Measurements from ENCODE around the gene FANCC.
"Not testable (repeated sequence)": the region's sequence is repeated elsewhere in the genome, so short reads cannot be mapped to it uniquely, and the experiment has no call there.

Gene FANCC

GRCh38 chr9:95280745-95281144 is 36.8 kb downstream of the FANCC start:
- H3K27ac ChIP-seq, result no peak overlapping the region
- no peak for TF ChIP-seq CTCF (conservative IDR thresholded peaks at IDR 0.05)

- no peak overlapping the region for H3K27ac ChIP-seq
- no peak for TF ChIP-seq CTCF (conservative IDR thresholded peaks at IDR 0.05)
Observed at GRCh38 chr9:95277509-95277908, 40.0 kb downstream of the FANCC start.

- no peak for TF ChIP-seq CTCF (conservative IDR thresholded peaks at IDR 0.05)
- H3K27ac ChIP-seq, result no peak overlapping the region
Observed at GRCh38 chr9:95276395-95276954, 41.0 kb downstream of the FANCC start.

GRCh38 chr9:95274160-95274559 is 43.3 kb downstream of the FANCC start:
- not testable (repeated sequence) for H3K27ac ChIP-seq

GRCh38 chr9:95273369-95274022 is 44.0 kb downstream of the FANCC start:
- H3K27ac ChIP-seq, result no peak overlapping the region
- no peak for TF ChIP-seq CTCF (conservative IDR thresholded peaks at IDR 0.05)

GRCh38 chr9:95272830-95273229 is 44.7 kb downstream of the FANCC start:
- no peak for TF ChIP-seq CTCF (conservative IDR thresholded peaks at IDR 0.05)
- no peak overlapping the region for H3K27ac ChIP-seq

- no peak for TF ChIP-seq CTCF (conservative IDR thresholded peaks at IDR 0.05)
- H3K27ac ChIP-seq, result peak overlapping the region; percentile 80
Observed at GRCh38 chr9:95270790-95271189, 46.7 kb downstream of the FANCC start.

GRCh38 chr9:95269803-95270773 is 47.4 kb downstream of the FANCC start:
- peak overlapping the region; percentile 80 for H3K27ac ChIP-seq
